Fibroblast of skin of left biceps (primary cell): ENCODE measurements around the gene ADCY6.

Source experiments
- DNase-seq, 2 experiments: peaks; one replicate each; pipeline ENCODE4 v3.0.0-alpha.2; 2013; ENCODE audit warnings: low read depth in 2 of 2

ADCY6 gene

DNA sequence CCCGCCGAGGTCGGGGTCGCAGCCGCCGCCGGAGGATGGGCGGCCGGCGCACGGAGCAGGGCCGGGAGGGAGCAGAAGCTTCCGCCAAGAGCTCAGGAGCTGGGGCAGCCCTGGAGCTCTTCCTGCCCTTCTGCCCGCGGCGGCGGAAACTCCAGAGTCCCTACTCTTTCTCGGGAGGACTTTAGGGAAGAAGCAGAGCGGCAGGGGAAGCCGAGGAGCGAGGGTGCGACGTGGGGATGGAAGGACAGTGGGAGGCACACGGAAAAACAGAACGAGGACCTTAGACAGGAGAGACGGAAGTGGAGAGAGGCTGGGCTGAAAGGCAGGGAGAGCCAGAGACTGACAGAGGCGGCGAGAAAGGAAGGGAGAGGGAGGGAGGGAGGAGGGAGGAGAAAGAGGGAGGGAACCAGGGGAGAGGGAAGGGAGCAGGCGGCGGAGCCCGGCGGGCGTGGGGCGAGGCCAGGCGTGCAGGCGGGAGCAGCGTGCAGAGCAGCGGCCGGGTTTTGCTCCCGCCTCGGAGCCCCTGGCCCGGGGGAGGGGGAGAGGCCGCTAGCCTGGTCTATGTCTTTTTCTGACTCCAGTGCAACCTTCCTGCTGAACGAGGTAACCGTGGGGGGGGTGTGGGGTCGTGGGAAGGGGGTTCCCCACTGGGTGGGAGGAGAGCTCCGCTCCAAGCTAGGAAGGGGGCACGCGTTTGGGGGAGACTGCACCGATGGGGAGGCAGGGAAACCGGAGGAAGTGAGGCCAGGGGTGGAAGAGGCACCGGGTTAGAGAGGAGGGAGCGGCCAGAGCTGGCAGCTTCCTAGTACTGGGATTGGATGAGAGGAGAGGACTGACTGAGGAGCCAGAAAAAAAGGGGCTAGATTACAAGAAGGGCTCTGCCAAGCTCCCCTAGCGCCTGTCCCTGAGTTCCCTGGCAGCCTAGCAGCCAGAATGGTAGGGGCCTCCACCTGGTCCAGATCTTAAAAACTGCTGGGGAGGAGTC is 26.5 kb upstream of the ADCY6 start:
- peak; percentile 44 to 56 for DNase-seq

GRCh38 chr12:48814262-48815125 is 25.6 kb upstream of the ADCY6 start:
- peak; percentile 41 to 43 for DNase-seq

DNA sequence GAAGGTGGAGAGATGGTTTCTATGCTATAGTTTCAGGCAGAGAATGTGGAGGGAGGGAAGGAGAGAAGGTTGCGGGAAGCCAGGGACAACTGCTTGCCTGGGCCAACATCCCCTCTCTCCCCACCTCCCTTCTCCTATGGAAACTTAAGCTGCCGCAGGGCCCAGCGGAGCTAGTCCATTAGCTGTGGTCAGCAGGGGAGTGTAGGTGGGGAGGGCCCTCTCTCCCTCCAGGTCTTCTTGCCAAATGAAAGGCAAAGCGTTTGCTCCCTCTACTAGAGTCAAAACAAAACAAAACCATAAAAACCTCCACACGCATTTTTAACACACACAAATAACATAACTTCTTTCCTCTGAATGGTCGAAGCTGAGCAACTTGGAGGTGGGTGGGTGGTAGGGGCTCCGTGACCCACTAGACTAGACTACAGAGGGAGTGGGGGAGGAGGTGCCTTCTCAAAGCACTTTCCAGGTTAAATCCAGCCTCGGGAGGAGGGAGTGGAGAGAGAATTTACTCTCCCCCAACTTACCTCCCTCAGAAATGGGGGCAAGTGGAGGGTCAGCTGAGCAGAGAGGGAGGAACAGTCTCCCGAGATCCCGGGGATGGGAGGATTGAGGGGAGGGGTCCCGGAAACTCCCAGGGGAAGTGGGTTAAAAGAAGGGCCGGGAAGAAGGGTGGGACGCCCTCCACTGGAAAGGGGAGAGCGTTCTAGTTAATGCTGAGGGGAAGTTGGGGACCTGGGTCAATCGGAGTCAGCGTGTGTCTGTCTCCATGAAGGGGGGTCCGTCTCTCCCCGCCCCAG is 24.8 kb upstream of the ADCY6 start:
- DNase-seq: no peak

DNA sequence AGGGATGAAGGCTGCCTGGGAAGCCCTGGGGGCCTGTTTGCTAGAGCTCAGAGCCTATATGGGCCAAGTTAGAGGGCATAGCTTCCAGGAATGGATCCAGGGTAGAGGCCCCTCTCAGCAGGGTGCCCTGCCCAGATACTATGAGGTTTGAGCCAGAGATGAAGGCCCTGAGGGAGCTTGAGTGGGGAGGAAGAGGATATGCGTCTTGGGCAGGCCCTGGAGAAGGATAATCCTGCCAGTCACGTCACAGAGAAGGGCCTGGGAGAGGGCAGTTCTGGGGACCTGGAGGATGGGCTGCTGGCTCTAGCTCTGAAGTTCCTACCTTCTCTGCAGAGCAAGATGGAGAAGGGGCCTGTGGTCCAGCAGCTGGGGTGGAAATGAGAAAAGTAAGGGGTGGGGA is 23.5 kb upstream of the ADCY6 start:
- no peak for DNase-seq

DNA sequence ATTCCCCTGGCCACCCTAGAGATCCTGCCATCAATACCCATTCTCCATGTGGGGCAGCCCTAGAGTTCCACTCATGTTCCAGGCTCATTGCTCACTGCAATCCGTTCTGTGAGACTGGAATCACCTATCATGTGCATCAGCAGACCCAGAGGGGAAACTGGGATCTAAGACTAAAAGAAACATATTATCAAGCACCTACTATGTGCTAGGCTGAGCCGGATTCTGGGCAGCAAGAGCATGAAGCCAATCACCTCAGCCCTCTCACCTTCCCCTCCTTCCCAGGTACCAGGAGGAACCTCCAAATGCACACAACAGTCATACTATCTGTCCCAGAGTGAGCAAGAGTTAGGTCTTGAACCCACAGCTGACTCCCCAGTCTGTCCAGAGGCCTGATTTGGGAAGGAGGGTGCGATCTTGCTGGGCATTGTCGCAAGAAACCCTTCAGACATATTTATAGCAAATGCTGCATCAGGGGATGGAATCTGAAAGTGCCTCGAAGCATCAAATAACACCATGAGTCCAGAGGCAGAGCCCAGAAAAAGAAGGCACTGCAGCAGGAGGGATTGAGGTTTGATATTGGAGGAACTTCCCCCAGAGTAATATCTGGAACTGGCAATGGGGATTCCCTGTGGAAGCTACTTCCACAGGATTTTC is 22.7 kb upstream of the ADCY6 start:
- no peak for DNase-seq

DNA sequence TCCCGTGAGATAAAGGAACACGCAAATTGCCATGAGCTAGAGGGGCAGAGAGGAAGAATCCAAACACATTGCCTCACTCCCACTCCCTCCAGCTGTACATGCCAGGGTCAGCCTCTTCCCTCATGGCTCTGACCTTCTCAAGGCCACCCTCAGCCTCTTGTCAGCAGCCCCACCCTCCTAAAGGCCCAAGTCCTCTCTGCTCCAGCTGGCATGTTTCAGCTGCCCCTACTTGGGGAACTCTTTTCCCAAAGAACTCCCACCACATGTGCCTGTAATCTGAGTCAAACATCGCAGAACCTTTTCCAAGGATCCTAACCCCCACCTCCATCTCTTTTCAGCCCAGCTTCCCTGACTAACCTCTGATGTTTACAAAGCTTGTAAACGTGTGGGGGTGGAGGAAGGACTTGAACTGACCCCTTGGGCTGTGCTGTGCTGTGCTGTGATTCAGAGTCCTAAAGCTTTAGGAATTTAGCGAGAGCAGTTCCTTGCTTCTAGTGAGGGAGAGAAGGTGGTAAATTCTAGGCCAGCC is 22.1 kb upstream of the ADCY6 start:
- DNase-seq: peak; percentile 54 to 55

- no peak for DNase-seq
Observed at GRCh38 chr12:48807981-48808380, 19.1 kb upstream of the ADCY6 start.

GRCh38 chr12:48803675-48804074 is 14.8 kb upstream of the ADCY6 start:
- DNase-seq: no peak

DNA sequence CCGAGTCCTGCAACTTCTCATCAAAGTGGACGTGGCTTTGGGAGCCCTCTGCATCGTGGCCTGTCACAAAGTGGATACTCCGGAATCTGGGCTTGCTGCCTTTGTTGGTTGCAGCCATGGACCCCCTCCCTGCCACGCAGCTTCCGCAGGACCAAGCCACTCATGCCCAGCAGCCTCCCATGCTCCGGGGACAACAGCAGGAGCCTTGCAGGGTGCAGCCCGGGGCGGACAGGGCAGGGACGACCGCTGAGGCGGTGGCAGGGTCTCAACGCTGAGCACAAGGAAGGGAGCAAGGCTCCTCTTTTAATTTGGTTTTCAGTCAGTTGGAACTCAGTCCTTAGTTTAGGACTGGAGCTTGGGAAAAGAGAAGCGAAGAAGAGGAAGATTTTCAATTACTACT is 12.1 kb upstream of the ADCY6 start:
- no peak for DNase-seq

DNA sequence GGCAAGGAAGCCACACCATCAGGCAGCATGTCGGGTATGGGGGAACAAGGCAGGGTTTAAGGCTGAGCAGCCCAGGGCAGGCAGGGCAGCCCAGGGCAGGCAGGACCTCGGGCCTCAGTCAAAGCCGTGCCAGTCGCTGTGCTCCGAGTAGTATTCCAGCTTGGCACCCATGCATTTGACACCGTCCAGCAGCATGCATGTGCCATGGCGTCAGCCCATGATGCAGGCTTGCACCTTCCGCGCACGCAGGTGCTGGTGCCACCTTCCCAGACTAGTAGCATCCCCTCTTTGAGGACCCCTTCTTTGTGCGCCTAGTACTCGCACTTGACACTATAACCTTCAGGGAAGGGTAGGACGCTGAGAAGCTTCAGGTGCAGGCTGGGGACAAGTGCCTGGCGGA is 11.6 kb upstream of the ADCY6 start:
- DNase-seq: no peak

DNA sequence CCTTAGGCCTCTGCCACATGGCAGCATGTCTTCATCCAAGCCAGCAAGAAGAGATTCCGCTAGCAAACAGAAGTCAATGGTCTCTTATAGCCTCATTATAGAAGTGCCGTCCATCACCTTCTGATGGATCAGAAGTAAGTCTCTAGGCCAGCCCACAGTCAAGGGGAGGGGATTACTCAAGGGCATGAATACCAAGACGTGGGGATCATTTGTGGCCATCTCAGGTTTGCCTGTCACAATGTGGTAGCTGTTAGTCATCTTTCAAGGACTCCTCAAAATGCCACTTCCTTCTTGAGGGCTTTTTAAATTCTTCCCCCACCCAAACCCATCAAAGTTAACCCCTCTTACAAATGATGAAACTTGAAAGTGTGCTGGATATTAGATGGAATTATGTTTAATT is 8.1 kb upstream of the ADCY6 start:
- no peak for DNase-seq

GRCh38 chr12:48795550-48796455 is 6.9 kb upstream of the ADCY6 start:
- peak; percentile 51 to 55 for DNase-seq

GRCh38 chr12:48794870-48795269 is 6.0 kb upstream of the ADCY6 start:
- no peak for DNase-seq

GRCh38 chr12:48793696-48794095 is 4.8 kb upstream of the ADCY6 start:
- DNase-seq: no peak

- DNase-seq: no peak
Observed at GRCh38 chr12:48789858-48790326, 1.0 kb upstream of the ADCY6 start.

GRCh38 chr12:48788524-48788853 is 400 bp downstream of the ADCY6 start:
- no peak for DNase-seq

DNA sequence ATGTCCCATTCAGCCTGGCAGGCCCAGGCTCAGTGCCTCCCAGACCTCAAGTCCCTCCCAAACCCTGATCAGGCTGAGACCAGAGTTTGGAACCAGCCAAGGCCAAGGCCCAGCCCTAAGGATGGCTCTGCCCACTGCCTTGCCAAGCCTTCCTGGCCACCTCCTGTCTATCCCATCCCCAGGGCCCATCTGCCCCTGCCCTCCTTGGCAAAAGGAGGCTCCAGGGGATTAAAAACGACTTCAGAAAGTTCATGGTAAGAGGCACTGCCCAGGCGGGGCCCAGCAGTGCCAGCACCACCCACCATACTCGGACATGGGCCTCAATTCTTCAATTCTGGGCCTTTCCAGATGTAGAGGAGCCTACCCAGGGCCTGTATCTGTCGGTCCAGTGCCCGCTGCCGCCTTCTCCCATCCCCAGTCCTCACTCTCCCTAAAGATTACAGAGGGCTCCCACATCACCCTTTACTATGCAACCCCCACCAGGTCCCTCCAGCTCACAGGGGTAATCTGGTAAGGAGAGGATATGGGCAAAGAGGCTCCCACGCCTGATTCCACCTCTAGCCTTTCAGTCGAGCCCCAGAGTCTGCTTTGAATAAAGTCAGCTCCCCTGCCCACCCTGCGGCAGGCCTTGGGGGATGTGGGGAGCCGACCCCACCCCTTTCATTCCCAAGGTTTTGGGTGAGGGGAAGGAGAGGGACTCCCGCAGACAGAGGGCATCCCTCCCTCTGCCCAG is 932 bp downstream of the ADCY6 start:
- DNase-seq: no peak

DNA sequence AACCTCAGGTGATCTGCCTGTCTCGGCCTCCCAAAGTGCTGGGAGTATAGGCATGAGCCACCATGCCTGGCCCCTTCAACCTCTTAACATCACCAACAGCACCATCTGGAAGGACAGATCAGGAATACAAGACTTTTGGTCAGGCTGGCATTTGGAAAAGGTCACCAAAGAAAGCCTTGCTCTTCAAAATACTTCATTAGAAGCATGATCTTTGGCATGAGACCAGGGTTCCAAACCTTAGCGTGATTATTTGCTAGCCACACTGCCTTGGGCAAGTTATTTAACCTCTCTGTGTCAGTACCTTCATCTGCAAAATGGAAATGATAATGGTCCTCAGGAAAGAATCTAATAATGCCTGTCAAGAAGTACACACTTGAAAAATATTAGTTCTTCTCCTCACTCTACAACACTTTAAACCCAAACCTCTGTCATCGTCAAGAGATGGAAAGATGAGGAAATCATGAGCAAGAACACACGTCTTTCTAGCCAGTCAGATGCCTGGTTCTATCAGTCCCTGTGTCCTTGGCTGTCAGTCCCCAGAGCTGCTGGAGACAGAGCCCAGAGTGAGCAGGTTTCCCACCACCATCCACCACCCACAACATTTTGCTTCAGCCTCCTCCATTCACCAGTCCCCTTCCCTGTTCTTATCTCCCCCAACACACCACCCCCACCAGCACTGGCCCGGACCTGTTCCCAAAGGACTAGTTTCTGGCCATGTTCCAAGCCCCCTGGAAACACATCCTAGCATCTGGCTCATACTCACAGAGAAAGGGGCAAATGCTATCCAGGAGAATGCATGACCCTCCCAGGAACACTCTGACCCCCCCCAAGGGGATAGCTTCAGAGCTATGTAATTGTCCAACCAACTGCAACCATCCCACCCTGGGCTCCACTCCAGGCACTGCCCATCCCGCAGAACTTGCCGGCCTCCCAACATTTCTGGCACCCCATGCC is 2.0 kb downstream of the ADCY6 start:
- DNase-seq: no peak
